NCI-H2227 treated with DMSO at 0.1 percent for 48 hours (cell line): Measurements from ENCODE around the gene RCBTB1.
A peak's percentile ranks its signal among the peaks of the same experiment; 100 is the strongest.

ENCODE experiments used
- DNase-seq: peaks from one replicate; lab custom pipeline; 2025; lab: John Stamatoyannopoulos, UW

The RCBTB1 gene

GRCh38 chr13:49559006-49559405 lies 26.4 kb downstream of the RCBTB1 start:
- no peak for DNase-seq

GRCh38 chr13:49554387-49554786 lies 31.0 kb downstream of the RCBTB1 start:
- no peak for DNase-seq

GRCh38 chr13:49553888-49554287 lies 31.5 kb downstream of the RCBTB1 start:
- no peak for DNase-seq

- no peak for DNase-seq
Measured at GRCh38 chr13:49550942-49551644, 34.3 kb downstream of the RCBTB1 start.

DNA sequence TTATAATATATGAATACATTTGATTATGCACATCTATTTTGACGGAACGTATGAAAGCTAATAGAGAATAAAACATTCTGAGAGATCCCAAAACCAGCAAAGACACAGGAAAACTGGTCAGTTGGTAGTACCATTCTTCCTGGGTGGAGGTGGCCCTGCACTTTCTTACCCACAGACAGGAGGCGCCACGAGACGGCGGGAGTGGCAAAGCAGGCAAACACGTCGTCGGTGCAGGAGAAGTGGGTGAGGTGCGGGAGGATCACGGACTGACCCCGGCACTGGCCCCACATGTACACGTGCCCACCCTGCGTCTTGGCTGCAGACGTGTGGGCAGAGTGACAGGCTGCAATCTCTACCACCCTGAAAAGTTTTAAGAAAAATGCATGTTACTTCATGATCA lies 36.1 kb downstream of the RCBTB1 start:
- no peak for DNase-seq

GRCh38 chr13:49546561-49546960 lies 38.8 kb downstream of the RCBTB1 start:
- DNase-seq, result peak; percentile 12

GRCh38 chr13:49545661-49546060 lies 39.7 kb downstream of the RCBTB1 start:
- no peak for DNase-seq

- DNase-seq, result no peak
Measured at GRCh38 chr13:49543656-49544055, 41.7 kb downstream of the RCBTB1 start.

DNA sequence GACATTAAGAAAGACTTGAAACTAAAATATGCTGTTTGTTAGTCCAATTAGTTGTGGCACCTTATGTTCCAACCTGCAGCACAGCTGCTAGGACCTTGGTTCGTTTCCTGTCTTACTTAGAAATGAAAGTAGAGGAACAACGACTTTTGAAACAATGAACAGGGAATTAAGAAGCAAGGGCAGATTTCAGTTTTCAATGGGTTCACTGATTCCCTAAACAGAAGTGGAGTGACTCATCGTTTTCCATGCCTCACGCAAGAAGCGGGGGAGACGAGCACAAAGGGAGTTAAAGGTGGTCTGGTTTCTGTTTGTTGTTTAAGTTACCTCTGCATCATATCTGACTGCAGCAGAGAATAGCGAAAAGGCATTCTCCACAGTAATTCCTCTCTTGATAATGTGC lies 44.8 kb downstream of the RCBTB1 start:
- no peak for DNase-seq

DNA sequence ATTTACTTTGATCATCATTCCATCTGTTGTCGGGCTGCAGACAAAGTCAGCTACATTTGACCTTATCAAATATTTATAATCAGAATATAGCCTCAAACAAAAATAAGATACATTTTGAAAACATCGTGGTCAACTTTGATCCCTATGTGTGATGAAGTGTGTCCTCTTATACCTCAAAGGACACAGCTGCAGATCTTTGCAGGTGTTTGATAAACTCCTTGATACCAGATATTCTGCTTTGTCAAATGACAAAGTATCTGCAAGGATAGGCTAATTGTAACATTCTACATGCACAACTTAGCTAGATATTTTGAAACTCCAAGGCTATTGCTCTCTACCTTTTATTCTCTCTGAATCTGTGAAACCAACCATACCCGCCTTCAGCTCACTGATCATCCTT lies 45.6 kb downstream of the RCBTB1 start:
- no peak for DNase-seq

DNA sequence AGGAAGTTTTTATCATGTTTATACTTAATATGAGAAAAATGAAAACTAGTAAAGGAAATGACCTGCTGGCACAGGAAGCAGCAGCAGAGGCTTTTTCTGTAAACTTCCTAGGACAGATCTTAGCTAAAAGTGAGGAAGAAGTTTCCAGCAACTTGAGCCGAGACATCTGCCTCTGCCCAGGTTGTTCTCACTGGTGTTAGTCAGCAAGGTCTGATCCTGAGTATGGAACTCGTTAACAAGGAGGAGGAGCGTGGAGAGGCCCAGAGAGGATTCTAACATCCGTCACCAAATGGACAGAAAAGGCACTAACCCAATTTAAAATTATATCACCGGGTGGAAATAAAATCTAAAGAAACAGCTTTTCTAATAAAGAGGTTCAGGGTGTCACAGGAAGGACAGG lies 46.0 kb downstream of the RCBTB1 start:
- no peak for DNase-seq

DNA sequence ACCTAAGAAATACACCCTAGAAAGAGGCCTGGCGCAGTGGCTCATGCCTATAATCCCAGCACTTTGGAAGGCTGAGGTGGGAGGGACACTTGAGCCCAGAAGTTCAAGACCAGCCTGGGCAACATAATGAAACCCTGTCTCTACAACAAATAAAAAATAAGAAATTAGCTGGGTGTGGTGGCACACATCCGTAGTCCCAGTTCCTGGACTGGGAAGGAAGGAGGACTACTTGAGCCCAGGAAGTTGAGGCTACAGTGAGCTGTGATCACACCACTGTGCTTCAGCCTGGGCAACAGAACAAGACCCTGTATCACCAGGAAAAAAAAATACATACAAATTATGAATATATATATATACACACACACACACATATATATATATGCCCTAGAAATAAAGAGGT lies 47.0 kb downstream of the RCBTB1 start:
- DNase-seq, result no peak

DNA sequence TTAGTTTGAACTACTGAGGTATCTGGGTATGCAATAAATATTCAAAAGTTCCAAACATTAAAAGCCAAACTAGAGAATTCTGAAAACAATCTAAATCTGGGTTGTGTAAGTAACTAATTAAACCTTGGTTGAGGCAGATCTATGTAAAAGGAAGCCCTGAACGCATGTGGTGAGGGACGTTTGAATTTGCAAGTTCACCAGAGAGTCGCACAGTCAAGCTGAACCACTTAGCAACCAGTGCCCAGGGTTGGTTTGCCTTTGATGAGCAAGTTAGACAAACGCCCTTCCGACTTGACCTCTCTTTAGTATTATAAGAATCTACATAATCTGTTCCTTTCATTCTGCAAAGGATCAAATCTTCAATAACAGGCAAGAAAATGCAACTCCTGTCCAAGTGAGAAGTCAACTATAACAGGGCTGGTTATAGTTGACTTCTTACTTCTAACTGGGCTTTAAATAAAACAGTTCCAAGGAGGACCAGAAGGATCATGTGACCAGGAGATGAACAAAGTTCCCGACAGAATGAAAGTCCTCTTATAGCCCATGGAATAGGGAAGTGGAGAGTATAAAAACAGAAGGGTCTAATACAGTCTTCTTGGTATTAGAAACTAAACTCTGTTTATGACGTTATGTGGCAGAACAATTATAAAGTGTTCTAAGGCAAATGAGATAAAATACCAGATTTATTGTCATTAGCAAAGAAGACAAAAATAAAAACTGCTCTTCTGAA lies 49.0 kb downstream of the RCBTB1 start:
- no peak for DNase-seq

- no peak for DNase-seq
Measured at GRCh38 chr13:49533591-49534269, 51.6 kb downstream of the RCBTB1 start.

- DNase-seq, result no peak
Measured at GRCh38 chr13:49533011-49533410, 52.3 kb downstream of the RCBTB1 start.

GRCh38 chr13:49532593-49532992 lies 52.8 kb downstream of the RCBTB1 start:
- DNase-seq, result no peak

DNA sequence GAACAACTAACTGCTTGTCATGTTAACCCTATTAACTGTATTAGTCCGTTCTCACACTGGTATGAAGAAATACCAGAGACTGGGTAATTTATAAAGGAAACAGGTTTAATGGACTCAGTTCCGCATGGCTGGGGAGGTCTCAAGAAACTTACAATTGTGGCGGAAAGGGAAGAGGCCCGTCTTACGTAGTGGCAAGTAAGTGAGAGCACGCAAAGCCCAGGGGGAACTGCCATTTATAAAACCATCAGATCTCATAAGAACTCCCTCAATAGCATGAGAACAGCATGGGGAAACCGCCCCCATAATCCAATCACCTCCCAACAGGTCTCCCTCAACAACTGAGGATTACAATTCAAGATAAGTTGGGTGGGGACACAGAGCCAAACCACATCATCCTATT lies 54.9 kb downstream of the RCBTB1 start:
- no peak for DNase-seq

GRCh38 chr13:49528161-49528560 lies 57.2 kb downstream of the RCBTB1 start:
- no peak for DNase-seq

GRCh38 chr13:49527123-49527522 lies 58.2 kb downstream of the RCBTB1 start:
- no peak for DNase-seq

GRCh38 chr13:49524740-49525501 lies 60.4 kb downstream of the RCBTB1 start:
- DNase-seq, result no peak

GRCh38 chr13:49521224-49521623 lies 64.1 kb downstream of the RCBTB1 start:
- no peak for DNase-seq

GRCh38 chr13:49517461-49517860 lies 67.9 kb downstream of the RCBTB1 start:
- no peak for DNase-seq
